ENCODE data around the gene OR2T34.
A peak's percentile ranks its signal among the peaks of the same experiment; 100 is the strongest.
"Not testable (repeated sequence)": the region's sequence is repeated elsewhere in the genome, so short reads cannot be mapped to it uniquely, and the experiment has no call there.

The OR2T34 gene

GRCh38 chr1:248574657-248575056 lies at the start of gene OR2T34:
Gene OR2T34 (minus strand): TSS chr1:248574757. CDS start chr1:248574757, 0 bp downstream.
- not testable (repeated sequence) for DNase-seq

GRCh38 chr1:248622570-248623001 lies 48.0 kb upstream of the OR2T34 start:
- no peak for DNase-seq

- no peak for DNase-seq
Measured at GRCh38 chr1:248621770-248622169, 47.2 kb upstream of the OR2T34 start.

DNA sequence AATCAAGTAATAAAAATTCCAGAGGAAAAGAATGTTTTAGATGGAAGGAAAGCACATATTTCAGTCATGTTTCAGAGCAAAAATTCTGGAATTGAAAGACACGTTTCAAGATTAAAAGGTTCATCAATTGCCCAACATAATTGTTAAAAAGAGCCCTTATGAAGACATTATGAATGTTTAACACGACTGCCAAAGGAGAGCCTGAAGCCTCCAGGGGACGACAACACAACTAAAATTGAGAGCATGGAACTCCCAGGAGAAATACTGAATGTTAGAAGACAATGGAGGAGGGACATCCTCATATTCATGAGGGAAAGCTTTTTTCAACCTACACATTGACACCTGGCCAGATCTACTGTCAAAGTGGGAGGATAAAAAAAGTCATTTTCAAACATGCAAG lies 44.3 kb upstream of the OR2T34 start:
- no peak for DNase-seq

DNA sequence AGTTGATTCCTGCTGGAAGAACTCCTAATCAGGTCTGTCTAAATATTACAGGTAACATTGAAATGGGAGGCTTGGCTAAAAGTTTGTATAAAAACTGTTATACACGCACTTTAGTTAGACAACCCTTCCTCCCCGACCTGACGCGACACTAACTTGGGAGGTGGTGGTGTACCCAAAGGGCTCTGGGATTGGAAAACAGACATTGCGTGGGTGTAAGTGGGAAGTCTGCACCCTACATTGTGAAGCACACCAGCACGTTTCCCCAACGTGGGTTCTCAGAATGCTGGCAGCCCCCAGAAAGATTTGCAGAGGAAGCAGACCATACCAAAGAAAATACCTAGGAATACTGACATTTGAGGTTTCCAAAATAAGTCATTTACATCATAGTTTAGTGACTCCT lies 43.6 kb upstream of the OR2T34 start:
- no peak for DNase-seq

- no peak for DNase-seq
Measured at GRCh38 chr1:248613742-248614141, 39.2 kb upstream of the OR2T34 start.

DNA sequence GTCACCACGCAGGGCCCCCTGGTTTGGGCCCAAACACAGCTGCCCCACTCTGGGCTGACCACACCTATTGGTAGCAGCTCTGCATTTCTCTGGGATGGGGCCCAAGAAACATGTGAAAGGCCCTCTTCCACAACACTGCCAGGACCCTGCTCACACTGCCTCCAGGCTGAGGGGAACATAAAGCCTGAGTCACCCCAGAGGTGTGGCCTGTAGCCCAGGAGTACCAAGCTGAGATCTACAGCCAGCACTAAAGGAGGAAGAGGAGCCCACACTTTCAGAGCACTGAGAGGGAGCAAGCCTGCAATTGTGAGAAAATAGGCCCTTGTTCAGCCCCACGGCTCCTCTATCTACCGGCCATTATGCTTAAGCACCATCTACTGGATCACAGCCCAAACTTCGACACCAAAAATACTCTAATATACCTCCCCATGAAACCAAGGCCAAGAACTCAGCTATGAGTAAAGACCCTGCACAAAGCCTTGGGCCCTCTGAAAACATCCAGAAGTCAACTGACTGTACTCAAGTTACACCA lies 37.4 kb upstream of the OR2T34 start:
- no peak for DNase-seq

- no peak for DNase-seq
Measured at GRCh38 chr1:248610301-248610700, 35.7 kb upstream of the OR2T34 start.

DNA sequence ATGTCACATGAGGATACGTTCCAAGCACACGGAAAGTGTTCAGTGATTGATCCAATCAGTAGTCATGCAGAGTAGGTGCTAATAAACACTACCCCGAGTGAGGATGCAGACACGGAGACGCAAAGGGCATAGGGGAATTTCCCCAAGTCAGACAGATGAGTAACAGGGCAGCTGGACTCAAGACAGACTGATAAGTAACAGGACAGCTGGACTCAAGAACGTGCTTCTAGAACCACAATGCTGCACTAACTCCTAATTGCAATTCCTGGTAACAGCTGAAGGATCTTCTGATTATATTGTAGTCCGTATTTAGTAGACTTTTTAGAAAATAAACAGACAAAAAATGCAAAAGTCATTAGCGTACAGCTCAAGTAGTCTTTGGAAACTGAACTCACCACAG lies 24.8 kb upstream of the OR2T34 start:
- DNase-seq, result no peak

- no peak for DNase-seq
Measured at GRCh38 chr1:248597589-248597988, 23.0 kb upstream of the OR2T34 start, which contains the start of gene OR2T10. Gene OR2T10 (minus strand): TSS chr1:248597700. CDS start chr1:248593768, 3,932 bp downstream.

GRCh38 chr1:248596615-248597014 lies 22.1 kb upstream of the OR2T34 start:
- peak; percentile 26 for DNase-seq

GRCh38 chr1:248593226-248593625 lies 18.7 kb upstream of the OR2T34 start:
- no peak for DNase-seq

DNA sequence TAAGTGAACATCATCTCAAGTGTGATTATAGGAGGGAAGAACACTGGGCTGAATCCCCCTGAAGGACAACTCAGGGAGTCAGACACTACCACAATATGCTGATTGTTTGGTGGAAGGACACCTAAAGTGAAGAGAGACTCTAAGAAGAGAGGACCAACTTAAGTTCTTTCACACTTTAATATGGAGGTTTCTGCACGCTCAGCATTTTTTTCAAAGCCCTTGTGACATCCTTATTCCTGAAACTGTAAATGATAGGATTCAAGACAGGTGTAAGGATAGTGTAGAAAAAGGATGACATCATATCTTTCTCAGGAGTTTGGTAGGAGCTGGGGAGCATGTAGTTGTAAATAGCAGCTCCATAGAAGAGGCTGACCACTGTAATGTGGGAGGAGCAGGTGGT lies 18.1 kb upstream of the OR2T34 start:
- DNase-seq, result no peak

DNA sequence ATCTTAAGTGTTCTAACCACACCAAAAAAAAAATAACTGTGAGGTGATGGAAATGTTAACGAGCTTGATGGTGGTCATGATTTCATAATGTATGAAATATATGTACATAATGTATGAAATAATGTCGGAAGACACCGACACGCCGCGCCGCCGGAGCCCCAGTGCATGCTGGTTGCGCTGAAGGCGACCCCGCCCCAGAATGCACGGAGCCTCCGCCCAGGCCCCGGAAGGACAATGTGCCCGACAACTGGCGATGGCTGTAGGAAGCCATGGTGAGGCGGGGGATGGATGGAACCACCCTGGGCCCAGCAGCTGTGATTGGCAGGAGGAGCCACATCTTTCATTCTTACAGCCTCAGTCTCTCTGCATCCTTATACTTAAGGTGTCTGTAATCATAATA lies 15.5 kb upstream of the OR2T34 start:
- no peak for DNase-seq

- DNase-seq, result no peak
Measured at GRCh38 chr1:248589334-248589733, 14.8 kb upstream of the OR2T34 start.

DNA sequence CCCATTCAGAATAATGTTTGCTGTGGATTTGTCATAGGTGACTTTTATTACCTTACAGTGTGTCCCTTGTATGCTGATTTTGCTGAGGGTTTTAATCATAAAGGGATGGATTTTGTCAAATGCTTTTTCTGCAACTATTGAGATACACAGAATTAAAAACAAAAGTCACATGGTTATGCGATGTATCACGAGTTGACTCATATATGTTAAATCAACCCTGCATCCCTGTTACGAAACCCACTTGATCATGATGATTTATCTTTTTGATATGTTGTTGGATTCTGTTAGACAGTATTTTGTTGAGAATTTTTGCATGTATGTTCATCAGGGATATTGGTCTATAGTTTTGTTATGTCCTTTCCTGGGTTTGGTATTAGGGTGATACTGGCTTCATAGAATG lies 10.7 kb upstream of the OR2T34 start:
- DNase-seq, result no peak

GRCh38 chr1:248576260-248576980 lies 1.9 kb upstream of the OR2T34 start:
- DNase-seq, result no peak

GRCh38 chr1:248573856-248574255 lies 701 bp downstream of the OR2T34 start:
- DNase-seq, result not testable (repeated sequence)

DNA sequence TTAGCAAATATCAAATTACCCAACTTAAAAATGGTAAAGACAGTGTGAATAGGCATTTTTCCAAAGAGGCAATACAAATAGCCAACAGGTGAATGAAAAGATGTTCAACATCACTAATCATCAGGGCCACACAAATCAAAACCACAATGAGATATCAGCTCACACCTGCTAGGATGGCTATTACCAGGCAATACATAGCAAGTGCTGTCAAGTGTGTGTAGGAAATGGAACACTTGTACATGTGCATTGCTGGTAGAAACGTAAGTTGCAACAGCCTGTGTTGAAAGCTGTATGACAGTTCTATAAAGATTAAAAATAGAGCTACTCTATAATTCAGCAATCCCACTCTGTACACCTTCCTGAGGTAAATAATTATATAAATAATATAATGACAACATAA lies 2.5 kb downstream of the OR2T34 start:
- not testable (repeated sequence) for DNase-seq

GRCh38 chr1:248570811-248571210 lies 3.7 kb downstream of the OR2T34 start:
- not testable (repeated sequence) for DNase-seq

- DNase-seq, result not testable (repeated sequence)
Measured at GRCh38 chr1:248569049-248569448, 5.5 kb downstream of the OR2T34 start.

GRCh38 chr1:248565530-248566373 lies 8.8 kb downstream of the OR2T34 start:
- not testable (repeated sequence) for DNase-seq

DNA sequence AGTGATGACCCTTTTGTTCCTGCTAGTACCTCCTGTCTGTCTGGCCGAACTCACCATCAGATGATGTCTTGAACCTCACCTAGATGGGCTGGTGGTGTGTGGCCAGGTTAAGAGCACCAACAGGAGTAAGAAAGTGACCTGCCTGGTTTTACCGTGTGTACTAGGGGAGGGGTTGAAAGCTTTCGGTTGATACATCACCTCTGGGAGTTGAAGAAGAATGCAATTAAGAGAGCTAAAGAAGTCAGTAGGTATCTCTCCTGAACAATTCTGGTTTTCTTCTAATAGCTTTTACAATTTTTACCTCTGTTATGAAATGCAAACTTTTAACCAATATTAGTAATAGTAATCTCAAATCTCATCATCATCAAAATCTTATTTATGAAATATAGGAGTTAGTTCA lies 11.9 kb downstream of the OR2T34 start, which contains the start of gene OR2T29:
OR2T29 (minus strand) TSS at position 101 of the 400 bp plus-strand sequence. CDS start 3,281 bp downstream, outside the sequence.
- DNase-seq, result not testable (repeated sequence)

DNA sequence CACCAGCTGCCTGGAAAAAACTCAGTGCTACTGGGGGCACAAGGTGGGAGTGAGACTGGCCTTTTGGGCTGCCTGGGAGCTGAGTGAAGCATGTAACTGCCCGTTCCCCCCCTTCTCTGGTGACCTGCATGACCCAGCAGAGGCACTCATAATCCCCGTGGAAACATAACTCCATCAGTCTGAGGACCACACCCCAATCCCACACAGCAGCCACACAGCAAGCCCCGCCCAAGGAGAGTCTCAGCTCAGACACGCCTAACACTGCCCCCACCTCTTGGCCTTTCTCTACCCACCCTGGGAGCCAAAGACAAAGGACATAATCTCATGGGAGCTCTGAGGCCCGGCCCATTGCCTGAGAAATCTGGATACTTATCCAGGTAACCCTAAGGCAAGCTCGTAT lies 23.5 kb downstream of the OR2T34 start:
- DNase-seq, result not testable (repeated sequence)
